ENCODE measurements around the gene CLIC6.

- TF ChIP-seq, protein P1, sequence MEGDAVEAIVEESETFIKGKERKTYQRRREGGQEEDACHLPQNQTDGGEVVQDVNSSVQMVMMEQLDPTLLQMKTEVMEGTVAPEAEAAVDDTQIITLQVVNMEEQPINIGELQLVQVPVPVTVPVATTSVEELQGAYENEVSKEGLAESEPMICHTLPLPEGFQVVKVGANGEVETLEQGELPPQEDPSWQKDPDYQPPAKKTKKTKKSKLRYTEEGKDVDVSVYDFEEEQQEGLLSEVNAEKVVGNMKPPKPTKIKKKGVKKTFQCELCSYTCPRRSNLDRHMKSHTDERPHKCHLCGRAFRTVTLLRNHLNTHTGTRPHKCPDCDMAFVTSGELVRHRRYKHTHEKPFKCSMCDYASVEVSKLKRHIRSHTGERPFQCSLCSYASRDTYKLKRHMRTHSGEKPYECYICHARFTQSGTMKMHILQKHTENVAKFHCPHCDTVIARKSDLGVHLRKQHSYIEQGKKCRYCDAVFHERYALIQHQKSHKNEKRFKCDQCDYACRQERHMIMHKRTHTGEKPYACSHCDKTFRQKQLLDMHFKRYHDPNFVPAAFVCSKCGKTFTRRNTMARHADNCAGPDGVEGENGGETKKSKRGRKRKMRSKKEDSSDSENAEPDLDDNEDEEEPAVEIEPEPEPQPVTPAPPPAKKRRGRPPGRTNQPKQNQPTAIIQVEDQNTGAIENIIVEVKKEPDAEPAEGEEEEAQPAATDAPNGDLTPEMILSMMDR (conservative IDR thresholded peaks at IDR 0.05; ENCODE audit: low read length): no peak
- no peak for TF ChIP-seq EZH2phosphoT487 (IDR thresholded peaks at IDR 0.05; ENCODE audit: borderline replicate concordance, low read depth, low read length)
These were observed 68.3 kb downstream of the CLIC6 start for GRCh38 chr21:34737115-34737514.

Measured in OCI-LY7 (cell line).